ENCODE measurements around the gene CCL22. TPM values are rescaled to one million over a fixed set of nuclear protein-coding genes. Genes with fewer than 3 reads are reported as not detected.

The CCL22 gene, protein sequence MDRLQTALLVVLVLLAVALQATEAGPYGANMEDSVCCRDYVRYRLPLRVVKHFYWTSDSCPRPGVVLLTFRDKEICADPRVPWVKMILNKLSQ
- total RNA-seq, result not detected
- under 1 TPM in 4 of 8 donors, not detected in 4; 0.06 to 0.19 (median 0.10) TPM for polyA plus RNA-seq (ENCODE audit: insufficient read depth in 1 of 8, insufficient read length in 8 of 8, low replicate concordance in 1 of 8)
- long read RNA-seq, donor 1, result 0 reads
- long read RNA-seq, donor 2, result 0 reads
- long read RNA-seq, donor 3, result 0 reads
- long read RNA-seq, donor 4, result 0 reads
- long read RNA-seq, donor 5, result 0 reads
- long read RNA-seq, donor 6, result 0 reads
- long read RNA-seq, donor 7, result 0 reads
- long read RNA-seq, donor 8, result 0 reads
- long read RNA-seq, donor 9, result 0 reads
- long read RNA-seq, donor 10, result 0 reads
- long read RNA-seq, donor 11, result 0 reads

DNA sequence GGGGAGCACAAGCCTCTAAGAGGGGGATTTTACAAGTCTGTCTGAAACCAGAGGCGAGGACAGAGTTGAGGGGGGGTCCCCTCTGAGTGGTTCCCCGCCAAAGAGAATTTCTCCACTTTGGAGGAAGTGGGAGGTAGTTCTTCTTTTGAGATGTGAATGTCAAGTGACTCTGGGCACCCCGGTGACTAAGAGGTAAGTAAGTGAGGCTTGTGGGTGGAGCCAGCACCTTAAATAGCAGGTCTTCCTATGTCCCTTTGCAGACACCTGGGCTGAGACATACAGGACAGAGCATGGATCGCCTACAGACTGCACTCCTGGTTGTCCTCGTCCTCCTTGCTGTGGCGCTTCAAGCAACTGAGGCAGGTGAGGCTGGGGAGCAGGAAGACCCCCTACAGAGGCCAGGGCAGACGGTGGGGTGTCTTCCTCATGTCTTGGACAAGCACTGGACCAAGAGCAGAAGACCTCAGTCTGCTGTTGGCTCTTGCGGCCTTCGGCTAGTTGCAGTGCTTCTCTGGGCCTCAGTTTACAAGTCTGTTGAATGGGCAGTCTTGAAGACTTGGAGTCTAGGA is at the start of gene CCL22:
Gene CCL22 (plus strand): TSS at position 257 of the 569 bp plus-strand sequence. CDS start 34 bp downstream, at position 291.
- H3K4me1 ChIP-seq (ENCODE audit: control insufficient read depth, insufficient read depth, low read length), result no peaks in the 10 kb centered on the region
- WGBS (ENCODE audit: insufficient coverage), result 81% methylated on average over 6 of the region's 9 CpGs
- no peaks in the 10 kb centered on the region for H3K36me3 ChIP-seq (ENCODE audit: control insufficient read depth, insufficient read depth, low read length)
- H3K27me3 ChIP-seq (ENCODE audit: control insufficient read depth, insufficient read depth, low read length), result peaks cover 2% of the 10 kb centered on the region
- H3K27ac ChIP-seq (ENCODE audit: low read length), result no peak within 1 kb of the TSS
- H3K4me3 ChIP-seq (ENCODE audit: low read length), result no peak within 1 kb of the TSS
- no peaks in the 10 kb centered on the region for H3K9me3 ChIP-seq (replicated peaks; ENCODE audit: control insufficient read depth, low read depth, low read length)
- no peak for DNase-seq

DNA sequence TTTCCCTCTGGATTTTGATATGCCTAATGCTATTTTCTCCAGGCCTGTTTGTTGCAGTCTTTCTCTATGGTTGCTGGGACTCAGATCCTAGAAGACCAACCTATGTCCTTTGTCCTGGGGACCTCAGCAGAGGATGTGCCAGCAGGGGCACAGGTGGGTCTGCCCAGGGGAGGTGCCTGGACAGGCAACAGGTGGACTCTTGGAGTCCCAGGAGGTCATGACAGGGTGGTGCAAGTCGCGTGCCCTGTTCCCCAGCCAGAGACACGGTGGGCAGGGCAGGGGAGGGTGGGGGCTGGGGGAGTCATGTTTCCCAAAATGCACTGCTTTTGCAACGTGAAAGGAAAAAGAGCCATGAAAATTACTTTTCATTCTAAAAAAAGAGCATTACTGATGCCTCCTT is 47.8 kb upstream of the CCL22 start:
- no peaks in the 10 kb centered on the region for H3K4me1 ChIP-seq (ENCODE audit: control insufficient read depth, insufficient read depth, low read length)
- WGBS (ENCODE audit: insufficient coverage), result no CpG with 5 or more reads among the region's 4 CpGs
- peaks cover 6% of the 10 kb centered on the region for H3K27me3 ChIP-seq (ENCODE audit: control insufficient read depth, insufficient read depth, low read length)
- H3K4me3 ChIP-seq (ENCODE audit: low read length), result no peak overlapping the region
- H3K36me3 ChIP-seq (ENCODE audit: control insufficient read depth, insufficient read depth, low read length), result no peaks in the 10 kb centered on the region
- no peak for DNase-seq
- H3K27ac ChIP-seq (ENCODE audit: low read length), result no peak overlapping the region
- no peaks in the 10 kb centered on the region for H3K9me3 ChIP-seq (replicated peaks; ENCODE audit: control insufficient read depth, low read depth, low read length)

DNA sequence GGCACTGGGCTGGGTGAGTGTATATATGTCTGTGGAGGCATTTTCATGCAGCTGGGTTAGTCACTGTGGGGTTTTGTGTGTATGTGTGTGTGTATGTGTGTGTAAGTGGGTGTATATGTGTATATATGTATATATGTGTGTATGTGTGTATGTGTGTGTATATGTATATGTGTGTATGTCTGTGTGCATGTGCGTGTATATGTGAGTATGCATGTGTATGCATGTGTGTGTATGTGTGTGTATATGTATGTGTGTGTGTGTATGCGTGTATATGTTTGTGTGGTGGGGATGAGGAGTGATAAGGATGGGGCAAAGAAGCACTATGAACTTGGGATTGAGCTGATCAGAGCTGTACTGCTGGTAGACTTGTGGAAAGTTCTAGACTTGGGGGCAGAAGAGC is 45.1 kb upstream of the CCL22 start:
- no peaks in the 10 kb centered on the region for H3K9me3 ChIP-seq (replicated peaks; ENCODE audit: control insufficient read depth, low read depth, low read length)
- 100% methylated on average over 2 of the region's 2 CpGs for WGBS (ENCODE audit: insufficient coverage)
- DNase-seq, result no peak
- no peak overlapping the region for H3K4me3 ChIP-seq (ENCODE audit: low read length)
- H3K36me3 ChIP-seq (ENCODE audit: control insufficient read depth, insufficient read depth, low read length), result no peaks in the 10 kb centered on the region
- no peak overlapping the region for H3K27ac ChIP-seq (ENCODE audit: low read length)
- peaks cover 12% of the 10 kb centered on the region for H3K4me1 ChIP-seq (ENCODE audit: control insufficient read depth, insufficient read depth, low read length)
- no peaks in the 10 kb centered on the region for H3K27me3 ChIP-seq (ENCODE audit: control insufficient read depth, insufficient read depth, low read length)

DNA sequence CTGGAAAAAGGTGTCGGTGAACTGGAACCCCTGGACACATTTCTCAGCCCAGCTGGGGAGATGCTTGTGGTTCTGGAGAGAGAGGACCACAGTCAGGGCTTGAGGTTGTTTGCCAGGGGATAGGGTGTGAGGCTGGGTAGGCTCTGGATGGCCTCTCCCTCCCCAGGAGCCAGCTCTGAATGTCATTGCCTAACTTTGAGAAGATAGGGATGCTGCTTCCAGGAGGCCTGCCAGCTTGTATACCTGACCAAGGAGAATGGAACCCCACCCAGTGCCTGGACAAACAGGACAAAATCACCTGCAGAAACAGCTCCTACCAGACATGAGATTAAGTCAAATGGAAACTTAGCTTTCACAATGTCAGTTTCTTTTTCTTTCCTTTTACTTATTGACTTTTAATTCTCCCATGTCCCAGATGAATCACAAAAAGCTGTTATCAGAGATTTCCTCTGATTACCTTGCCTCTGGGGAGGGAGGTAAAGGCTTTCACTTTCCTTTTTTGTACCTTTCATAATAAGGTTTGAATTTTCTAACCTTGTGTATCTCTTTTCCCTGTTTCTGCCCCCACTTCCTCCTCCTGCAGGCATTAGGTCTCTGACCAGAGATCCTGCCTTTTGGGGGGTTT is 44.3 kb upstream of the CCL22 start:
- Histone ChIP-seq H3K4me1 (ENCODE audit: control insufficient read depth, insufficient read depth, low read length) (peaks cover 12% of the 10 kb centered on the region), H3K9me3 (replicated peaks; ENCODE audit: control insufficient read depth, low read depth, low read length) (no peaks in the 10 kb centered on the region), H3K27me3 (ENCODE audit: control insufficient read depth, insufficient read depth, low read length) (no peaks in the 10 kb centered on the region), H3K4me3 (ENCODE audit: low read length) (no peak overlapping the region), H3K36me3 (ENCODE audit: control insufficient read depth, insufficient read depth, low read length) (no peaks in the 10 kb centered on the region), H3K27ac (ENCODE audit: low read length) (no peak overlapping the region)
- no peak for DNase-seq
- WGBS (ENCODE audit: insufficient coverage), result 100% methylated on average over 1 of the region's 1 CpG

DNA sequence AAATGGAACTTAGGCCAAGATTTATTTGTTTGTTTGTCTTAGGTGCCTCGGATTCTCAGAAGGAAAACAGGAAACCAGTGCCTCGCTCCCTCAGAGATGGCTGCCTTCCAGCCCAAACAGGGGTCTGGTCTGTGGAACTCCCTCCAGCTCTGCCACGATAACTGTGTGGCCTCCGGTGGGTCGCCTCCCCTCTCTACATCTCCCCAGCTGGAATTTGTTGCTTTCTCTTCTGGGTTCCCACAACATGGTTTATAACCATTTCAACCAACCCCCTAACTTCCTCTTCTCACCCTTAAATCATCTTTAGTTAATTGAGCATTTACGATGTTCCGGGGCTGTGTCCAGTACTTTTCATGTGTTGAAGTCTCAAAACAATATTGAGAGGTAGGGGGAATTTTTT is 43.2 kb upstream of the CCL22 start:
- no peak overlapping the region for H3K27ac ChIP-seq (ENCODE audit: low read length)
- no peak overlapping the region for H3K4me3 ChIP-seq (ENCODE audit: low read length)
- no peaks in the 10 kb centered on the region for H3K27me3 ChIP-seq (ENCODE audit: control insufficient read depth, insufficient read depth, low read length)
- no peak for DNase-seq
- no CpG with 5 or more reads among the region's 7 CpGs for WGBS (ENCODE audit: insufficient coverage)
- H3K9me3 ChIP-seq (replicated peaks; ENCODE audit: control insufficient read depth, low read depth, low read length), result no peaks in the 10 kb centered on the region
- H3K4me1 ChIP-seq (ENCODE audit: control insufficient read depth, insufficient read depth, low read length), result peaks cover 12% of the 10 kb centered on the region
- no peaks in the 10 kb centered on the region for H3K36me3 ChIP-seq (ENCODE audit: control insufficient read depth, insufficient read depth, low read length)

DNA sequence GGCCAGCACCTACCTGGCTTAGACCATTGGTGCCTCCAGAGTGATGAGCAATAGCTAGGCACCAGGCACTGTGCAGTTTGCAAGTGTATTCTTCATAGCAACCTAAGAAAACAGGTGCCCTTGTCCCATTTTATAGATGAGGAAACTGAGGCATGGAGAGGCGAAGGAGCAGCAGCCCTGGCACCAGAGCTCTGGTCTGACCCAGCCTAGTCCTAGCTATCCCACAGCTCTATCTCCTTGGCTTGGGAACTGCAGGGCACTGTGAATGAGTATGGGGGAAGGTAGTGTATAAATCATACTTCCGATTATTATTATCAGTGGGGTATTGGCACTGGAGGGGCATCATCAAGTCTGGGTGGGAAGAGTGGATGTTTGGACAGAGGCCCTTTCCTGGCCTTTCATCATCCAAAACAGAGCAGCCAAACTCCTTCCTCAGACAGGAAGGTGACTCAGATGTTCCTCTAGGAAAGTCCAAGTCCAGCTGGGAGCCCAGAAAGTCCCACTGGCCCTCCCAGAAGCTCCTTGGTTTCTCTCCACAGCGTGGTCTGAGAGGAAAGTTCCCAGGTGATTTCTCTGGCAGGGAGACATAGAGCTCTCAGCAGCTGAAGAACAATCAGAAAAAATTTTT is 42.1 kb upstream of the CCL22 start:
- Histone ChIP-seq H3K27me3 (ENCODE audit: control insufficient read depth, insufficient read depth, low read length) (no peaks in the 10 kb centered on the region), H3K4me3 (ENCODE audit: low read length) (no peak overlapping the region), H3K36me3 (ENCODE audit: control insufficient read depth, insufficient read depth, low read length) (no peaks in the 10 kb centered on the region), H3K4me1 (ENCODE audit: control insufficient read depth, insufficient read depth, low read length) (peaks cover 12% of the 10 kb centered on the region), H3K9me3 (replicated peaks; ENCODE audit: control insufficient read depth, low read depth, low read length) (no peaks in the 10 kb centered on the region), H3K27ac (ENCODE audit: low read length) (no peak overlapping the region)
- peak; percentile 75 for DNase-seq
- WGBS (ENCODE audit: insufficient coverage), result 17% methylated on average over 1 of the region's 3 CpGs

DNA sequence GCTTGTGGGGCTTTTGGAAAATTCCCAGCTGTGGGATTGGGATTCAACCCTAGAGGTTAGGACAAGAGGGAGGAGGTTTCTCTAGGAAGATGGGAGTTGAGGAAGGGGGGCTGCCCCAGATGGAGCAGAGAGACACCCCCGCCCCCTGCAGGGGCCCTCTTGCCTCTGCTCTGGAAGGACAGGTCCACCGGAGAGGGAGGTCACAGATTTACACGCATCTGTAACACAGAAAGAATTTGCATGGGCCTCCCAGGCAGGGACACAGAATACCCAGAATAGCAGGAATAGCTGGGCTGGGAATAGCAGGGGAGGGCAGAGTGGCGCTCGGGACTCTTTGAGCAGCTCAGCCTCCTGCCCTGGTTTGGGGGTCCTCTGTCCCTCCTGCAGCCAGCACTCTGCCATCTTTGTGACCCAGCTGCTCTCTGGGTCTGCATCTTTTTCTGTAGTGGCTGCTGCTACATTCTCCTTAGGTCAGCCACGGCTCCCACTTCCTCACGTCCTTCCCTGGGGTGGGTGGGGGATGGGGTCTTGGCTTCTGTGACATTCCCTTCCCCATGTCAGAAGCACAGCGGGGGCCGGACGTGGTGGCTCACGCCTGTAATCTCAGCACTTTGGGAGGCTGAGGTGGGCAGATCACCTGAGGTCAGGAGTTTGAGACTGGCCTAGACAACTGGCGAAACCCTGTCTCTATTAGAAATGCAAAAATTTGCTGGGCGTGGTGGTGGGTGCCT is 40.2 kb upstream of the CCL22 start:
- Histone ChIP-seq H3K4me1 (ENCODE audit: control insufficient read depth, insufficient read depth, low read length) (peaks cover 12% of the 10 kb centered on the region), H3K4me3 (ENCODE audit: low read length) (no peak overlapping the region), H3K27ac (ENCODE audit: low read length) (no peak overlapping the region), H3K27me3 (ENCODE audit: control insufficient read depth, insufficient read depth, low read length) (no peaks in the 10 kb centered on the region), H3K36me3 (ENCODE audit: control insufficient read depth, insufficient read depth, low read length) (no peaks in the 10 kb centered on the region), H3K9me3 (replicated peaks; ENCODE audit: control insufficient read depth, low read depth, low read length) (no peaks in the 10 kb centered on the region)
- no peak for DNase-seq
- 63% methylated on average over 8 of the region's 13 CpGs for WGBS (ENCODE audit: insufficient coverage)

DNA sequence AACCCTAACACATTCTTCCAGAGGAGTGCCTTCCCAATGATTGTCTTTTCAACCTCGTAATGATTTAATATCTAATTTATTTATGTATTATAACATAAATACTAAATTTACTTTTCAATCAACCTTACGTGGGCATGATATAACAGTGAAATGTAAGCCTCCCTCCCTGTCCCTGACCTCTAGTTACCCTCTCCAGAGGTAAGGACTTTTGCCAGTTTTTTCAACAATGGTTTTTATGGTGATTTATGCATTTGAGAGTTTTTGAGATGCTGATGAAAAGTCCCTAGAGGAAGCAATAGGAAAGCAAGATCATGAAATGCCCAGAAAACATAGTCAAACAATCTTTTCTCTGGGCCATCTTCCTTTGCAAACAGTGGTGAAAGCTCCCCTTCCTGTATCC is 38.9 kb upstream of the CCL22 start:
- Histone ChIP-seq H3K4me3 (ENCODE audit: low read length) (no peak overlapping the region), H3K9me3 (replicated peaks; ENCODE audit: control insufficient read depth, low read depth, low read length) (no peaks in the 10 kb centered on the region), H3K27ac (ENCODE audit: low read length) (no peak overlapping the region), H3K27me3 (ENCODE audit: control insufficient read depth, insufficient read depth, low read length) (no peaks in the 10 kb centered on the region), H3K4me1 (ENCODE audit: control insufficient read depth, insufficient read depth, low read length) (peaks cover 12% of the 10 kb centered on the region), H3K36me3 (ENCODE audit: control insufficient read depth, insufficient read depth, low read length) (no peaks in the 10 kb centered on the region)
- no CpG with 5 or more reads among the region's 2 CpGs for WGBS (ENCODE audit: insufficient coverage)
- DNase-seq, result no peak

DNA sequence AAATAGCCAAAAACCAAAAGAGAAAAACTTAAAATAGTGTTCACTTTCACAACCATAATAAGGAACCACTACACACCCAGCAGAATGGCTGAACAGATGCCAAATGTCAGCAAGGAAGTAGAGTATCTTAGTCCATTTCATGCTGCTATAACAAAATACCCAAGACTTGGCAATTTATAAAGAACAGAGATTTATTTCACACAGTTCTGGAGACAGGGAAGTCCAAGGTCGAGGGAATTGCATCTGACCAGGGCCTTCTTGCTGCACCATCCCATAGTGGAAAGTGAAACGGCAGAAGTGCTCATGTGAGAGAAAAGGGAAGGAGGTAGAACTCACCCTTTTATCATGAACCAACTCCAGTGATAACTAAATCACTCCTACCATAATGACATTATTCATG is 33.8 kb upstream of the CCL22 start:
- WGBS (ENCODE audit: insufficient coverage), result no CpG with 5 or more reads among the region's 2 CpGs
- DNase-seq, result no peak

More for the DNA sequence above, 33.8 kb upstream of the CCL22 start:
- H3K27ac ChIP-seq (ENCODE audit: low read length), result no peak overlapping the region
- no peak overlapping the region for H3K4me3 ChIP-seq (ENCODE audit: low read length)
- no peaks in the 10 kb centered on the region for H3K27me3 ChIP-seq (ENCODE audit: control insufficient read depth, insufficient read depth, low read length)
- no peaks in the 10 kb centered on the region for H3K36me3 ChIP-seq (ENCODE audit: control insufficient read depth, insufficient read depth, low read length)
- no peaks in the 10 kb centered on the region for H3K4me1 ChIP-seq (ENCODE audit: control insufficient read depth, insufficient read depth, low read length)
- H3K9me3 ChIP-seq (replicated peaks; ENCODE audit: control insufficient read depth, low read depth, low read length), result peaks cover 4% of the 10 kb centered on the region

Data from muscle of leg (tissue), 16 donors.